B cell (primary cell): ENCODE results near the gene RNPEPL1.

Experiments
- EZH2 ChIP-seq: IDR thresholded peaks from 2 replicates; pipeline ENCODE4 v1.6.1; 2012; ENCODE audit warnings: borderline replicate concordance, low read depth, mild to moderate bottlenecking, moderate library complexity, low read length; ENCODE audit not compliant: insufficient read depth, poor library complexity, severe bottlenecking
- TF ChIP-seq, protein P1 (sequence below): fragments of 200-600 bp; IDR thresholded peaks from one replicate; pipeline ENCODE4 v1.8.0; 2022; ENCODE audit warnings: antibody characterized with exemption, mild to moderate bottlenecking

DNA sequence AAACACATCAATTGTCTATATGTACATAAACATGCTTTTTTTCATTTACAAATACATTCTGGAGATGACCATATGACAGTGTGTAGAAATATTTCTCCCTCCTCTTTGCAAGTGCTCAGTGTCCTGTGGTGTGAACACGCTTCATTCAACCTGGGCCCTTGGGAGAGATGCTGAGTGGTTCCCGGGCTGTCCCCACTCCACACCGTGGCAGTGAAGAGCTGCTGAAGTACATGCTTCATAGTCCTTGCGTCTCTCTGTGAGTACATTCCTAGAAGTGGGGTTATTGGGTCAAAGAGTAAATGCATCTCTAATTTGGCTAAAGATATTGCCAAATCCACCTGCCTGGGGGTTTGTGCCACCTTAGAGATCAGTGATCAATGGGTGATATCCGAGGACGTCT, 50.5 kb downstream of the RNPEPL1 start:
- TF ChIP-seq EZH2 = no peak
- TF ChIP-seq, protein P1, sequence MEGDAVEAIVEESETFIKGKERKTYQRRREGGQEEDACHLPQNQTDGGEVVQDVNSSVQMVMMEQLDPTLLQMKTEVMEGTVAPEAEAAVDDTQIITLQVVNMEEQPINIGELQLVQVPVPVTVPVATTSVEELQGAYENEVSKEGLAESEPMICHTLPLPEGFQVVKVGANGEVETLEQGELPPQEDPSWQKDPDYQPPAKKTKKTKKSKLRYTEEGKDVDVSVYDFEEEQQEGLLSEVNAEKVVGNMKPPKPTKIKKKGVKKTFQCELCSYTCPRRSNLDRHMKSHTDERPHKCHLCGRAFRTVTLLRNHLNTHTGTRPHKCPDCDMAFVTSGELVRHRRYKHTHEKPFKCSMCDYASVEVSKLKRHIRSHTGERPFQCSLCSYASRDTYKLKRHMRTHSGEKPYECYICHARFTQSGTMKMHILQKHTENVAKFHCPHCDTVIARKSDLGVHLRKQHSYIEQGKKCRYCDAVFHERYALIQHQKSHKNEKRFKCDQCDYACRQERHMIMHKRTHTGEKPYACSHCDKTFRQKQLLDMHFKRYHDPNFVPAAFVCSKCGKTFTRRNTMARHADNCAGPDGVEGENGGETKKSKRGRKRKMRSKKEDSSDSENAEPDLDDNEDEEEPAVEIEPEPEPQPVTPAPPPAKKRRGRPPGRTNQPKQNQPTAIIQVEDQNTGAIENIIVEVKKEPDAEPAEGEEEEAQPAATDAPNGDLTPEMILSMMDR = no peak
